Measurements from ENCODE around the gene RNPEPL1. TPM values are rescaled to one million over a fixed set of nuclear protein-coding genes. Genes with fewer than 3 reads are reported as not detected.

Gene RNPEPL1
- total RNA-seq, 1 experiment from 2014 or later = 31.5 TPM

GRCh38 chr2:240591226-240591625 is 22.9 kb downstream of the RNPEPL1 start:
- no peak for DNase-seq (ENCODE audit: unreplicated experiment)
- H3K36me3 Mint-ChIP-seq (ENCODE audit: insufficient read depth, unreplicated experiment) = peaks cover 15% of the 10 kb centered on the region
- no TSS peak for BruUV-seq (replicated peaks)
- CTCF ChIA-PET = interaction anchor here (0.6 to 0.7 kb wide), 2 partner anchors 370 to 1109 kb away, joined by 3 read pairs; no protein-coding TSS in a partner anchor
- no peak overlapping the region for H3K27ac Mint-ChIP-seq (ENCODE audit: low read depth, unreplicated experiment)
- H3K4me3 Mint-ChIP-seq (ENCODE audit: unreplicated experiment) = no peak overlapping the region
- POLR2A ChIA-PET = interaction anchor here (0.7 kb wide), 2 partner anchors 11 to 128 kb away, joined by 3 to 4 read pairs; no protein-coding TSS in a partner anchor
- H3K4me1 Mint-ChIP-seq (ENCODE audit: insufficient read depth, unreplicated experiment) = peaks cover 16% of the 10 kb centered on the region
- H3K9me3 Mint-ChIP-seq (ENCODE audit: unreplicated experiment) = no peaks in the 10 kb centered on the region
- intact Hi-C loops (cut with micrococcal nuclease) = no loop called here
- H3K27me3 Mint-ChIP-seq (ENCODE audit: insufficient read depth, unreplicated experiment) = no peaks in the 10 kb centered on the region
- no peak for TF ChIP-seq CTCF (IDR thresholded peaks at IDR 0.05; ENCODE audit: unreplicated experiment)

- H3K4me3 Mint-ChIP-seq (ENCODE audit: unreplicated experiment) = no peak overlapping the region
- no peak for TF ChIP-seq CTCF (IDR thresholded peaks at IDR 0.05; ENCODE audit: unreplicated experiment)
- H3K9me3 Mint-ChIP-seq (ENCODE audit: unreplicated experiment) = no peaks in the 10 kb centered on the region
- H3K4me1 Mint-ChIP-seq (ENCODE audit: insufficient read depth, unreplicated experiment) = peaks cover 16% of the 10 kb centered on the region
- CTCF ChIA-PET = no interaction called here
- no peaks in the 10 kb centered on the region for H3K27me3 Mint-ChIP-seq (ENCODE audit: insufficient read depth, unreplicated experiment)
- no peak overlapping the region for H3K27ac Mint-ChIP-seq (ENCODE audit: low read depth, unreplicated experiment)
- POLR2A ChIA-PET = interaction anchor here (0.7 kb wide), 1 partner anchor 129 kb away, joined by 3 read pairs; no protein-coding TSS in a partner anchor
- BruUV-seq (replicated peaks) = no TSS peak
- intact Hi-C loops (cut with micrococcal nuclease) = no loop called here
- no peak for DNase-seq (ENCODE audit: unreplicated experiment)
- peaks cover 15% of the 10 kb centered on the region for H3K36me3 Mint-ChIP-seq (ENCODE audit: insufficient read depth, unreplicated experiment)
Measured at GRCh38 chr2:240591784-240592183, 23.5 kb downstream of the RNPEPL1 start.

GRCh38 chr2:240593026-240593702 is 24.9 kb downstream of the RNPEPL1 start:
- BruUV-seq (replicated peaks) = no TSS peak
- H3K4me3 Mint-ChIP-seq (ENCODE audit: unreplicated experiment) = no peak overlapping the region
- peaks cover 9% of the 10 kb centered on the region for H3K4me1 Mint-ChIP-seq (ENCODE audit: insufficient read depth, unreplicated experiment)
- no peaks in the 10 kb centered on the region for H3K9me3 Mint-ChIP-seq (ENCODE audit: unreplicated experiment)
- no peak for DNase-seq (ENCODE audit: unreplicated experiment)
- POLR2A ChIA-PET = no interaction called here
- intact Hi-C loops (cut with micrococcal nuclease) = no loop called here
- no peaks in the 10 kb centered on the region for H3K27me3 Mint-ChIP-seq (ENCODE audit: insufficient read depth, unreplicated experiment)
- CTCF ChIA-PET = interaction anchor here (0.9 kb wide), 1 partner anchor 13 kb away, joined by 3 read pairs; no protein-coding TSS in a partner anchor
- no peak overlapping the region for H3K27ac Mint-ChIP-seq (ENCODE audit: low read depth, unreplicated experiment)
- peaks cover 15% of the 10 kb centered on the region for H3K36me3 Mint-ChIP-seq (ENCODE audit: insufficient read depth, unreplicated experiment)
- TF ChIP-seq CTCF (IDR thresholded peaks at IDR 0.05; ENCODE audit: unreplicated experiment) = no peak

- TF ChIP-seq CTCF (IDR thresholded peaks at IDR 0.05; ENCODE audit: unreplicated experiment) = no peak
- H3K27ac Mint-ChIP-seq (ENCODE audit: low read depth, unreplicated experiment) = no peak overlapping the region
- intact Hi-C loops (cut with micrococcal nuclease) = no loop called here
- ChIA-PET CTCF (interaction anchor here (0.9 kb wide), 1 partner anchor 13 kb away, joined by 3 read pairs; no protein-coding TSS in a partner anchor), POLR2A (no interaction called here)
- H3K9me3 Mint-ChIP-seq (ENCODE audit: unreplicated experiment) = no peaks in the 10 kb centered on the region
- no peaks in the 10 kb centered on the region for H3K27me3 Mint-ChIP-seq (ENCODE audit: insufficient read depth, unreplicated experiment)
- peaks cover 14% of the 10 kb centered on the region for H3K36me3 Mint-ChIP-seq (ENCODE audit: insufficient read depth, unreplicated experiment)
- BruUV-seq (replicated peaks) = no TSS peak
- H3K4me3 Mint-ChIP-seq (ENCODE audit: unreplicated experiment) = no peak overlapping the region
- H3K4me1 Mint-ChIP-seq (ENCODE audit: insufficient read depth, unreplicated experiment) = peaks cover 2% of the 10 kb centered on the region
- no peak for DNase-seq (ENCODE audit: unreplicated experiment)
Measured at GRCh38 chr2:240593703-240594451, 25.6 kb downstream of the RNPEPL1 start.
